Loucy (cell line): Measurements from ENCODE around the gene FUOM.

Experiments used
- H2AFZ ChIP-seq: fragments of 200-600 bp; sonication (generic); 2 replicates; pipeline ENCODE4 v1.6.0; 2016; ENCODE audit warnings: antibody characterized with exemption, mild to moderate bottlenecking, low read length, moderate library complexity
- H3F3A ChIP-seq: fragments of 200-600 bp; 2 replicates; pipeline ENCODE4 v1.6.0; 2016; ENCODE audit warnings: antibody characterized with exemption, low read depth, mild to moderate bottlenecking
- H3K27me3 ChIP-seq: fragments of 200-600 bp; sonication (generic); 2 replicates; pipeline ENCODE4 v1.6.1; 2014; ENCODE audit warnings: low read length, mild to moderate bottlenecking; ENCODE audit not compliant: insufficient read depth, poor library complexity, severe bottlenecking
- H3K36me3 ChIP-seq: fragments of 200-600 bp; sonication (generic); 2 replicates; pipeline ENCODE4 v1.6.1; 2016; ENCODE audit warnings: low read length; ENCODE audit not compliant: insufficient read depth
- H3K4me1 ChIP-seq: fragments of 200-600 bp; sonication (generic); 2 replicates; pipeline ENCODE4 v1.5.1; 2014; ENCODE audit warnings: low read length, mild to moderate bottlenecking; ENCODE audit not compliant: insufficient read depth, poor library complexity, severe bottlenecking
- H3K4me2 ChIP-seq: fragments of 200-600 bp; sonication (generic); 2 replicates; pipeline ENCODE4 v1.6.0; 2014; ENCODE audit warnings: antibody characterized with exemption, low read length, low read depth, mild to moderate bottlenecking; ENCODE audit not compliant: poor library complexity, severe bottlenecking
- H3K4me3 ChIP-seq: fragments of 200-600 bp; sonication (generic); 2 replicates; pipeline ENCODE4 v1.5.1; 2014; ENCODE audit warnings: low read length, mild to moderate bottlenecking, mixed read lengths; ENCODE audit not compliant: poor library complexity, severe bottlenecking
- H3K79me2 ChIP-seq: fragments of 200-600 bp; sonication (generic); 2 replicates; pipeline ENCODE4 v1.6.1; 2014; ENCODE audit warnings: low read length; ENCODE audit not compliant: insufficient read depth
- H3K9ac ChIP-seq: fragments of 200-600 bp; sonication (generic); 2 replicates; pipeline ENCODE4 v1.6.0; 2014; ENCODE audit warnings: mild to moderate bottlenecking, low read depth, low read length, moderate library complexity; ENCODE audit not compliant: poor library complexity, severe bottlenecking
- H3K9me2 ChIP-seq: fragments of 200-600 bp; sonication (generic); replicated peaks from 2 replicates; pipeline ENCODE4 v1.6.1; 2016; ENCODE audit warnings: low read depth, low read length, mixed read lengths
- H3K9me3 ChIP-seq: fragments of 200-600 bp; sonication (generic); 2 replicates; pipeline ENCODE4 v1.6.1; 2014; ENCODE audit warnings: mild to moderate bottlenecking, antibody characterized with exemption, low read length, low read depth; ENCODE audit not compliant: insufficient read depth
- H4K20me1 ChIP-seq: fragments of 200-600 bp; sonication (generic); 2 replicates; pipeline ENCODE4 v1.6.0; 2014; ENCODE audit warnings: antibody characterized with exemption, low read length, mild to moderate bottlenecking; ENCODE audit not compliant: insufficient read depth, poor library complexity, severe bottlenecking
- CTCF ChIP-seq: fragments of 200-600 bp; sonication (generic); conservative IDR thresholded peaks from 2 replicates; pipeline ENCODE4 v1.5.1; 2014; ENCODE audit warnings: mild to moderate bottlenecking, antibody characterized with exemption, low read length
- EZH2phosphoT487 ChIP-seq: fragments of 200-600 bp; IDR thresholded peaks from 2 replicates; pipeline ENCODE4 v1.6.1; 2018; ENCODE audit warnings: antibody characterized with exemption, mild to moderate bottlenecking, moderate library complexity, borderline replicate concordance

The FUOM gene

GRCh38 chr10:133346413-133346812 is 11.4 kb downstream of the FUOM start:
- Histone ChIP-seq H3K9me3 (peaks cover 4% of the 10 kb centered on the region; the same call in 1 of the 2 replicates), H3K36me3 (no peaks in the 10 kb centered on the region), H4K20me1 (no peaks in the 10 kb centered on the region), H3K4me1 (no peaks in the 10 kb centered on the region), H3K27me3 (no peaks in the 10 kb centered on the region), H3K9me2 (no peaks in the 10 kb centered on the region), H3K4me2 (no peak overlapping the region), H3K4me3 (no peak overlapping the region), H3K9ac (no peak overlapping the region), H3K79me2 (no peaks in the 10 kb centered on the region), H3F3A (no peaks in the 10 kb centered on the region), H2AFZ (no peak overlapping the region)
- TF ChIP-seq EZH2phosphoT487 = no peak
- TF ChIP-seq CTCF = no peak

DNA sequence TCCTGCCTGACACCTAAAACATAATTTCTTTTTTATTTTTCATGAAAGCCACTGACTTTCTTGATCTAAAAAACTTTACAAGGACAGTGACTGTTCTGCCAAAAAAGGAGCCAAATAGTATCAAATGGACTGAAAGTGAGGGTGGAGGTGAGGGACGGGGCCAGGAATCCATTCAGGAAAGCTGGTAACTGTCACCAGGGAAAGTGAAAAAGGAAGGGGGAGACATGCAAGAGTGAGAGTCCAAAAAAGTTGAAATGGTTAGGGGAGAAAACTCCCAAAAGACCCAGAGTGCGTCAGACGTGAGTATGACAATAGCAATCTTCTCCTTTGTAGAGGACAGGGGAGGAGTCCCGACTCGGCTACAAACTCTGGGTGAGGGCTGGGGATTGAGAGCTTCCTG is 13.6 kb downstream of the FUOM start:
- Histone ChIP-seq H4K20me1 (no peaks in the 10 kb centered on the region), H3K9me3 (peaks cover 14% of the 10 kb centered on the region; the same call in 1 of the 2 replicates), H3K4me1 (no peaks in the 10 kb centered on the region), H3K79me2 (no peaks in the 10 kb centered on the region), H3F3A (no peaks in the 10 kb centered on the region), H3K36me3 (no peaks in the 10 kb centered on the region), H3K9me2 (no peaks in the 10 kb centered on the region), H3K4me2 (no peak overlapping the region), H3K27me3 (no peaks in the 10 kb centered on the region), H2AFZ (no peak overlapping the region), H3K4me3 (no peak overlapping the region), H3K9ac (no peak overlapping the region)
- TF ChIP-seq CTCF (no peak), EZH2phosphoT487 (no peak)

DNA sequence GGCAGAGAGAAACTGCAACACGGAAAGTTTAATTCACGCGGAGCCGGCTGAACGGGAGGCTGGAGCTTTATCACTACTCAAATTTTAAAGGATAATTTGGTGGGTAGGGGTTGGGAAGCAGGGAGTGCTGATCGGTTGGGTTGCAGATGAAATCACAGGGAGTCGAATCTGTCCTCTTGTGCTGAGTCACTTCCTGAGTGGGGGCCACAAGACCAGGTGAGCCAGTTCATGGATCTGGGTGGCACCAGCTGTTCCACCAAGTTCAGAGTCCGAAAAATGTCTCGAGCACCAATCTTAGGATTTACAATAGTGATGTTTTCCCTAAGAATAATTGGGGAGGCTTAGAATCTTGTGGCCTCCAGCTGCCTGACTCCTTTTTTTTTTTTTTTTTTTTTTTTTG is 14.3 kb downstream of the FUOM start:
- Histone ChIP-seq H3K9ac (no peak overlapping the region), H4K20me1 (no peaks in the 10 kb centered on the region), H3K4me1 (no peaks in the 10 kb centered on the region), H3F3A (no peaks in the 10 kb centered on the region), H2AFZ (no peak overlapping the region), H3K36me3 (no peaks in the 10 kb centered on the region), H3K27me3 (no peaks in the 10 kb centered on the region), H3K79me2 (no peaks in the 10 kb centered on the region), H3K9me2 (no peaks in the 10 kb centered on the region), H3K4me3 (no peak overlapping the region), H3K9me3 (peaks cover 20% of the 10 kb centered on the region; the same call in 1 of the 2 replicates), H3K4me2 (no peak overlapping the region)
- no peak for TF ChIP-seq EZH2phosphoT487
- TF ChIP-seq CTCF = no peak
